Measurements from ENCODE around the gene NPTN. TPM values are rescaled to one million over a fixed set of nuclear protein-coding genes. Genes with fewer than 3 reads are reported as not detected.
A peak's percentile ranks its signal among the peaks of the same experiment; 100 is the strongest.

The NPTN gene
- total and polyA plus RNA-seq, 7 experiments from 2014 or later, result 26.8 to 51.9 (median 42.6) TPM

DNA sequence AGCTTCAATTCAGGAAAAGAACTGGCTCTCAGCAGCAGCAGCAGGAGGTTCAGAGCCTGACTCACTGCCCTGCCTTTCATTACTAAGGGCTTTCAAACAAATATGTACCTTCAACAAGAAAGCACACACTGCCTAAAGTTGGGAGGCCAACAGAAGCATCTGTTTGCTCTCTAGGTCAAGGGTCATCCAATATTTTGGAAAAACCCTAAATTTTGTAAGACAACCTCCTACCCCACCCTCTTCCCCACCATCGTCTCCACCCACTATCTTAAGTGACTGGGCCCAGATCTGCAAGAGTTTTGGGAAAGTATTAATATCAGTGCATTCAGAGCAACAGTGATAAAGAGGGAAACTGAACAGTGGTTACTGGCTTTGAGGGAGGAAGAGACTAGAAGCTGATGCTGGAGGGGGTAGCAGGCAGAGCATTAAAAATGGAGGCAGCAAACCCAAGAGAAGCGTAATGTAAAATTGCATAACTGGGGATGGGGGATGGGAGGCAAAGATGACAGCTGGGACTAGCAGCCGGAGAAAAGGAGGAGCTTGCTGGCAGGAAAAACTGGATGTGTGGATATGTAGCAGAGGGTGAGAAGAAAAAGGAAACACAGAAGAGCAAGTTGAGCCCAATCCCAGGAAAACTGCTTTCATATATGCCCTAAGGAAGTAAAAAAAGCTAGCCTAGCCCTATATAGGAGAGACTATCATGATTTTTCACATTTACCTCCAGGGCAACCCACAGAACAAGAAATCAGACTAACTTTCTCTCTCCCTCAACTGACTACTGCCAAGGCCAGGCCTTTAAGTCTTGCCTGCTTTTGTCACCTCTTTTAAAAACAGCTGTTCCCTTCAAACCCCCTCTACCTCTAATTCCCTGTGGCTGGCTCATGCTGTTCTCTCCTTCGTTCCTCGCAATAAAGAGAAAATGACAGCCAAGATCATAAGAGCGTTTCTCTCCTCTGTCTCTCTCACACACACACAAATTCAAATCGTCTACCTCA lies 31.4 kb downstream of the NPTN start:
- no peak for ATAC-seq
- ChIA-PET CTCF (no interaction called here), POLR2A (no interaction called here)
- intact Hi-C loops (cut with micrococcal nuclease), result no loop called here
- no peak overlapping the region for H3K4me3 ChIP-seq (ENCODE audit: low read length)
- no peak overlapping the region for H3K27ac Mint-ChIP-seq
- peaks cover 12 to 16% of the 10 kb centered on the region in 2 donors for H3K4me1 ChIP-seq (ENCODE audit: control insufficient read depth in 2 of 2, insufficient read depth in 2 of 2, low read length in 2 of 2)
- no peak overlapping the region for H3K27ac ChIP-seq (ENCODE audit: low read depth, low read length)
- no peaks in the 10 kb centered on the region for H3K9me3 Mint-ChIP-seq
- H3K36me3 Mint-ChIP-seq, result peaks cover 0 to 15% (median 4%) of the 10 kb centered on the region in 5 donors
- H3K4me3 Mint-ChIP-seq, result no peak overlapping the region
- H3K9me3 ChIP-seq (ENCODE audit: control insufficient read depth in 2 of 3, low read length in 3 of 3), result no peaks in the 10 kb centered on the region
- H3K27me3 ChIP-seq (ENCODE audit: control insufficient read depth in 2 of 2, insufficient read depth in 2 of 2, low read length in 2 of 2), result no peaks in the 10 kb centered on the region
- H3K27me3 Mint-ChIP-seq, result no peaks in the 10 kb centered on the region
- H3K36me3 ChIP-seq (ENCODE audit: control insufficient read depth in 2 of 3, insufficient read depth in 3 of 3, low read length in 3 of 3), result no peaks in the 10 kb centered on the region
- H3K4me1 Mint-ChIP-seq, result peaks cover 6 to 56% (median 29%) of the 10 kb centered on the region in 7 donors
- DNase-seq, result no peak

DNA sequence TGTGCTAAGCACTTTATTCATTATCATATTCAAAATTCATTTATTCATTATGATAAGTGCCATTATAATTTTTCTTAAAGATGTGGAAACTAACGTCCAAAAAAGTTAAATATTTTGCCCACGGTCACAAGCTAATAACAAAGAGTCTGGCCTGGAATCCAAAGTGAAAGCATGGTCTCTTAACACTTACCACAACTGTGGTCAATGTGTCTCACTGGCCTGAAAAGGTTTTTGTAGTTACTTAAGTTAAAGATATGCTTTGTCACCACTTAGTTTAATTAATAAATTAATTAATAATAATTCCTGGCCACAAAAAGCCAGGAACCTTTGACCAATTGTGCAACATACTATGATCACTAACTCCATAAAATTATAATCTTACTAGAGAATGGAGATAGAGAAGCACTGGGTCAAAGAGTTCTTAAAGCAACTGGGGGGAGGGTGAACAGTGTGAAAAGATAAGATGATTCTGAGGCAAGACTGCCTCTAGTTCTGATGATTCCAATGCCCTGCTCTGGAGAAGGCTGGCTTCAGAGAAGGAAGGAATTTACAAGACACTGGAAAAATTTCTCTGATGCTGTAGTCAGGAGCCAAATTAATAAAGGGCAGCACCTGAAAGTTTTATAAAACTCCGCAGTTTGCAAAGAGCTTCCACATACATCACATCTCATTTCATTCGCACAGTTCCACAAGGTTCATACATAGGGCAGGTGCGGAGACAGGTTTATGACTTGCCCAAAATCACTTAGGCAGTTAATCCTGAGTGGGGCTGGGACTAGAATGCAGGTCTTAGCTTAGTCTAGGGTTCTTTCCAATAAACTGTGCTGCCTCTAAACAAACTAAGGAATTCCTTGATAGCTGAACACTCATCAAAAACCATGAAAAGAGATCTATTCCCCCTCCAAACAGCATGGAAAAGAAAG lies 32.5 kb downstream of the NPTN start:
- no peaks in the 10 kb centered on the region for H3K27me3 Mint-ChIP-seq
- Histone ChIP-seq H3K4me1 (ENCODE audit: control insufficient read depth in 2 of 2, insufficient read depth in 2 of 2, low read length in 2 of 2) (peaks cover 12 to 19% of the 10 kb centered on the region in 2 donors), H3K4me3 (ENCODE audit: low read length) (no peak overlapping the region), H3K27ac (ENCODE audit: low read depth, low read length) (no peak overlapping the region), H3K27me3 (ENCODE audit: control insufficient read depth in 2 of 2, insufficient read depth in 2 of 2, low read length in 2 of 2) (no peaks in the 10 kb centered on the region), H3K36me3 (ENCODE audit: control insufficient read depth in 2 of 3, insufficient read depth in 3 of 3, low read length in 3 of 3) (no peaks in the 10 kb centered on the region), H3K9me3 (ENCODE audit: control insufficient read depth in 2 of 3, low read length in 3 of 3) (no peaks in the 10 kb centered on the region)
- DNase-seq (no peak), ATAC-seq (no peak)
- intact Hi-C loops (cut with micrococcal nuclease), result no loop called here
- CTCF ChIA-PET, result no interaction called here
- H3K27ac Mint-ChIP-seq, result no peak overlapping the region
- no peaks in the 10 kb centered on the region for H3K9me3 Mint-ChIP-seq
- POLR2A ChIA-PET, result no interaction called here
- H3K4me1 Mint-ChIP-seq, result peaks cover 13 to 58% (median 28%) of the 10 kb centered on the region in 7 donors
- peaks cover 0 to 15% (median 4%) of the 10 kb centered on the region in 5 donors for H3K36me3 Mint-ChIP-seq
- H3K4me3 Mint-ChIP-seq, result no peak overlapping the region

DNA sequence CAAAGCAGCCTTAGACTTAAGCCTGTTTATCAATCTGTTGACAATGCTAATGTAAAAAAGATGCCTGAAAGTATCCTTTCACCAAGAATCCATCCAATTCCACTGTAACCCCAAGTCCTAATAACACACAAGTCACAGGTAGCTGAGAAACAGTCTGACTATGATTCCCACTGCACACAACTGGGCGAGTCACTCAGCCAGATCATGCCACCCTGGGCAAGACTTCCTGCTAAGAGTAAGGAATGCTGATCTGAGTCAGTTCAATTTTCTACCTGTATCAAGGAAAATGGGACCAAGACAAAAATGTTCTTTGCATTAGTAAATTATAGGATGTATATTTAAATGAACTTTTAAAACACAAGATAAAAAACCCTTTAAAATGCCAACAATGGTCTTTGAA lies 33.3 kb downstream of the NPTN start:
- Histone ChIP-seq H3K27me3 (ENCODE audit: control insufficient read depth in 2 of 2, insufficient read depth in 2 of 2, low read length in 2 of 2) (no peaks in the 10 kb centered on the region), H3K9me3 (ENCODE audit: control insufficient read depth in 2 of 3, low read length in 3 of 3) (no peaks in the 10 kb centered on the region), H3K4me3 (ENCODE audit: low read length) (no peak overlapping the region), H3K27ac (ENCODE audit: low read depth, low read length) (no peak overlapping the region), H3K4me1 (ENCODE audit: control insufficient read depth in 2 of 2, insufficient read depth in 2 of 2, low read length in 2 of 2) (peaks cover 12 to 19% of the 10 kb centered on the region in 2 donors), H3K36me3 (ENCODE audit: control insufficient read depth in 2 of 3, insufficient read depth in 3 of 3, low read length in 3 of 3) (no peaks in the 10 kb centered on the region)
- POLR2A ChIA-PET, result no interaction called here
- intact Hi-C loops (cut with micrococcal nuclease), result no loop called here
- Mint-ChIP-seq H3K36me3 (peaks cover 0 to 13% (median 3%) of the 10 kb centered on the region in 5 donors), H3K27ac (no peak overlapping the region), H3K9me3 (no peaks in the 10 kb centered on the region), H3K4me1 (peaks cover 13 to 55% (median 33%) of the 10 kb centered on the region in 7 donors), H3K27me3 (no peaks in the 10 kb centered on the region), H3K4me3 (no peak overlapping the region)
- ATAC-seq (no peak), DNase-seq (no peak)
- CTCF ChIA-PET, result no interaction called here

DNA sequence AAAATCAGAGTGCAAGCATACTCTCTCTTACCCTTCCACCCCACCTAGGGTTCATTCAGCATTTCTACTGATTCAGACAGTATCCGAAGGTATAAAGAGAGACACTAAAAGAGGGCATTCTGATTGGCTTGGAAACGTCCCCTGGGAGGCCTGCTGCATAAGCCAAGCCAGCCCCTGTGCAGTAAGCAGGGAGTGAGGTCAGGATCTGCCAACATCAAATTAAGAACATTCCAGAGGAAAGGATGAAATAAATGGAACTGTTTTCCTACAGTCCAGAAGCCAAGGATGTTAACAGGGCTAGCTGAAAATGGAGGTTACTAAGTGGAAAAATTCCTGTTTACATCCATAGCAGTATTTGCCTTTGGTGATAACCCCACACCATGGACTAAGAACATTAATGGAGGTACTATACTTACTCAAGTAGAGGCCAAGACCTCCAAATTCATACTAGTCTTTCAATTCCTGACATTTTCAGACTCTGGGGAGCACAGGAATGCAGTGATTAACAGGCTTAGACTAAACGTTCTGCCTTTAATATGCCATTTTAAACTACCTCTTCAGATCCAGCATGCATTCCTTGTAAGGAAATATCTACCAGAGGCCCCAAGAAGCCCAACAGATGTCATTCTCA lies 34.5 kb downstream of the NPTN start:
- Mint-ChIP-seq H3K27ac (peak overlapping the region in 1 of 9 donors; percentile 11), H3K4me3 (no peak overlapping the region), H3K36me3 (peaks cover 0 to 11% (median 4%) of the 10 kb centered on the region in 5 donors), H3K27me3 (no peaks in the 10 kb centered on the region), H3K4me1 (peaks cover 13 to 50% (median 39%) of the 10 kb centered on the region in 7 donors), H3K9me3 (no peaks in the 10 kb centered on the region)
- Histone ChIP-seq H3K4me3 (ENCODE audit: low read length) (no peak overlapping the region), H3K27ac (ENCODE audit: low read depth, low read length) (no peak overlapping the region), H3K4me1 (ENCODE audit: control insufficient read depth in 2 of 2, insufficient read depth in 2 of 2, low read length in 2 of 2) (peaks cover 12 to 19% of the 10 kb centered on the region in 2 donors), H3K9me3 (ENCODE audit: control insufficient read depth in 2 of 3, low read length in 3 of 3) (no peaks in the 10 kb centered on the region), H3K36me3 (ENCODE audit: control insufficient read depth in 2 of 3, insufficient read depth in 3 of 3, low read length in 3 of 3) (no peaks in the 10 kb centered on the region), H3K27me3 (ENCODE audit: control insufficient read depth in 2 of 2, insufficient read depth in 2 of 2, low read length in 2 of 2) (no peaks in the 10 kb centered on the region)
- ChIA-PET POLR2A (no interaction called here), CTCF (no interaction called here)
- DNase-seq (no peak), ATAC-seq (no peak)
- intact Hi-C loops (cut with micrococcal nuclease), result no loop called here

DNA sequence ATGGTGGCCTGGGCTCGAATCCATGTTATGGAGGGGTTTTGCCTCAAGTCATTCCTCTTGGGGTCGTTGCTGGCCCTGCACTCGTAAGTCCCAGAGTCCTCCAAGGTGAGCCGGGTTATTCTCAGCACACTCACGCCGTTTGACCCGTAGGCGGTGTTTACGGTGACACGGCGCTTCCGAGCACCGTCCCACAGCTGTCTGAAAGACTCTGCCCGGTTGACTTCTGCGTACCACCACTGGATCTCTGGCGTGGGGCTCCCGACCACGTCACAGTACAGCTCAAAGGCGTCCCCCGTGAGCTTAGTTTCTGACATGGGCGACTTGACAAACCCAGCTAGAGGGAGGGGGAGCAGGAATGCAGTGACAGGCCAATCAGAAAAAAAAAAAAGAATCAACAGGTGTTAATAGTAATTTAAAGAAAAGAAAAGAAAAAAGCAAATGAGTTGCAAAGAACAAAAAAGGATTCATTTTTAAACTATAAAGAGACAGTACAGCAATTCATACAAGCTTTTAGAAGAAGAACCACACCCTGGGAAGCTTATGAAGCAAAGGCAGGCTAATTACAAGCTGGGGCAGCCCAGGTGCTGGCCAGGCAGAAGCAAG lies 36.1 kb downstream of the NPTN start:
- no peak overlapping the region for H3K4me3 Mint-ChIP-seq
- peaks cover 13 to 50% (median 39%) of the 10 kb centered on the region in 7 donors for H3K4me1 Mint-ChIP-seq
- Histone ChIP-seq H3K36me3 (ENCODE audit: control insufficient read depth in 2 of 3, insufficient read depth in 3 of 3, low read length in 3 of 3) (no peaks in the 10 kb centered on the region), H3K9me3 (ENCODE audit: control insufficient read depth in 2 of 3, low read length in 3 of 3) (no peaks in the 10 kb centered on the region), H3K4me1 (ENCODE audit: control insufficient read depth in 2 of 2, insufficient read depth in 2 of 2, low read length in 2 of 2) (peaks cover 0 to 7% of the 10 kb centered on the region in 2 donors), H3K4me3 (ENCODE audit: low read length) (no peak overlapping the region), H3K27me3 (ENCODE audit: control insufficient read depth in 2 of 2, insufficient read depth in 2 of 2, low read length in 2 of 2) (no peaks in the 10 kb centered on the region), H3K27ac (ENCODE audit: low read depth, low read length) (no peak overlapping the region)
- intact Hi-C loops (cut with micrococcal nuclease), result no loop called here
- H3K27ac Mint-ChIP-seq, result peak overlapping the region in 1 of 9 donors; percentile 55
- no peaks in the 10 kb centered on the region for H3K27me3 Mint-ChIP-seq
- ATAC-seq, result no peak
- no peaks in the 10 kb centered on the region for H3K9me3 Mint-ChIP-seq
- CTCF ChIA-PET, result no interaction called here
- DNase-seq, result no peak
- peaks cover 0 to 13% (median 4%) of the 10 kb centered on the region in 5 donors for H3K36me3 Mint-ChIP-seq
- POLR2A ChIA-PET, result no interaction called here

DNA sequence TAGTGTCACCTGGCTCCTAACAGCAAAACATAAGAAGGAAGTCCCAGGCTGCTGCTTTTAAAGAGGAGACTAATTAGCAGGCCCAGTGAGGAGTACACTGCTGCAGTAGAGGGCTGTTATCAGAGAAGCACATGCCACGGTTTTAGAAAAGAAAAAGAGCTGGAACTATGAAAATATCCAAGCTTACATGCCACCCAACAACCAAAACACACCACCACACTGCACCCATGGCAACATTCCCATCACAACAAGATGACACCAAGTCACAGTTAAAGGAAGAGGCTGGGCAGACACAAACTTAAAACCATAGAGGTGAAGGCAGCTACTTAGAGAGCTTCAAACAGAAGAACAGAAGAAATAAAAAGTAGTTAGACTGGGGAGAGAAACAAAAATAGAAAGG lies 37.0 kb downstream of the NPTN start:
- no peaks in the 10 kb centered on the region for H3K9me3 Mint-ChIP-seq
- H3K4me1 ChIP-seq (ENCODE audit: control insufficient read depth in 2 of 2, insufficient read depth in 2 of 2, low read length in 2 of 2), result peaks cover 0 to 3% of the 10 kb centered on the region in 2 donors
- H3K4me3 ChIP-seq (ENCODE audit: low read length), result no peak overlapping the region
- H3K36me3 Mint-ChIP-seq, result peaks cover 0 to 16% (median 11%) of the 10 kb centered on the region in 5 donors
- H3K27ac Mint-ChIP-seq, result peak overlapping the region in 4 of 9 donors; percentile 2 to 45 (median 14)
- ChIA-PET POLR2A (no interaction called here), CTCF (interaction anchor here (2.1 kb wide), 1 partner anchor 10 kb away, joined by 6 read pairs; no protein-coding TSS in a partner anchor)
- ATAC-seq (no peak), DNase-seq (no peak)
- H3K4me3 Mint-ChIP-seq, result no peak overlapping the region
- intact Hi-C loops (cut with micrococcal nuclease), result no loop called here
- H3K4me1 Mint-ChIP-seq, result peaks cover 13 to 50% (median 39%) of the 10 kb centered on the region in 7 donors
- H3K9me3 ChIP-seq (ENCODE audit: control insufficient read depth in 2 of 3, low read length in 3 of 3), result no peaks in the 10 kb centered on the region
- H3K27me3 ChIP-seq (ENCODE audit: control insufficient read depth in 2 of 2, insufficient read depth in 2 of 2, low read length in 2 of 2), result no peaks in the 10 kb centered on the region
- no peaks in the 10 kb centered on the region for H3K27me3 Mint-ChIP-seq
- peaks cover 0 to 9% (median 0%) of the 10 kb centered on the region in 3 experiments for H3K36me3 ChIP-seq (ENCODE audit: control insufficient read depth in 2 of 3, insufficient read depth in 3 of 3, low read length in 3 of 3)
- no peak overlapping the region for H3K27ac ChIP-seq (ENCODE audit: low read depth, low read length)
